ENCODE data around the gene TBL1Y. TPM values are rescaled to one million over a fixed set of nuclear protein-coding genes. Genes with fewer than 3 reads are reported as not detected.

The TBL1Y gene
- polyA plus RNA-seq, 3 donors, result not detected

DNA sequence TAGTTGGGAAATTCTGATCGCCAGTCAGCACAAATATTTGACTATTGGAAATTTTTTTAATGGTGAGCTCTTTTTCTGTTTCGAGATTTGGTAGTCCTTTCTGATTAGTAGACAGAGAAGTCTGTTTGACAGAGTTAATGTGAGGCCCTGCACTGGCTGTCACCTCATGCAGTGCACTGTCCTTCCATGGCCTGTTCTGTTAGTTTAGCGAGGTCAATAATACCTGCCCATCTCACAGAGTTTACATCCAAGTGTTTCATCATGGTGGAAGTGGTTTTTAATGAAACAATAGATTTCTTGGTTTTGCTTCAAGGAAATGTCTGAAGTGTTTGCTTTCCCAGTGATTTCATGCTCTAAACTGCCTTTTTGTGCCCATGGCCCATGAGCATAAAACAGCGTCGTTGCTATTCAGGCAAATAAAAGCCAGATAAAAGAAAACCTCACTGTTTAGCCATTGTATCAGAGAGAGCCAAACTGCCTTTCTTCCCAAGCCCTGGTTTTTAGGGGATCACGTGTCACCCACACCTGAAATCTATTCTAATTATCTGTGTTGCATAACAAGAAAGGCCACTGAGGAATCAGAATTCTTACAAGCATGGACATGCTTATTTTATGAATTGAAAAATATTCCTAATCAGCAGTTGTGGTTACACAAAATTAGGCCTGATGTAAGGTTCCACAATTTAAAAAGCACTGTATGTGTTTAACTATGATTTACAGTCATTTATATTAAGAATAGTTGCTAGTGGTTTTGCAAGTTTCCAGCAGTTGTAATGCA, 98.3 kb downstream of the TBL1Y start:
- Histone ChIP-seq H3K9me3 (replicated peaks in 1 of 2; ENCODE audit: control insufficient read depth in 1 of 2, insufficient read depth in 1 of 2, low read length in 2 of 2) (no peaks in the 10 kb centered on the region), H3K4me2 (replicated peaks; ENCODE audit: extremely low read depth, low read length, poor library complexity, severe bottlenecking) (no peak overlapping the region), H3K79me2 (ENCODE audit: insufficient read depth, low read length) (no peaks in the 10 kb centered on the region), H3K27ac (ENCODE audit: low read depth in 1 of 2, low read length in 2 of 2) (no peak overlapping the region), H4K20me1 (ENCODE audit: insufficient read depth, low read length) (no peaks in the 10 kb centered on the region), H3K36me3 (replicated peaks in 1 of 2; ENCODE audit: control insufficient read depth in 1 of 2, insufficient read depth in 2 of 2, low read length in 2 of 2) (no peaks in the 10 kb centered on the region), H3K4me3 (replicated peaks in 1 of 3; ENCODE audit: low read depth in 2 of 3, low read length in 3 of 3) (no peak overlapping the region), H3K9ac (ENCODE audit: insufficient read depth, low read length, poor library complexity, severe bottlenecking) (no peak overlapping the region), H3K4me1 (ENCODE audit: control insufficient read depth in 1 of 2, insufficient read depth in 2 of 2, low read length in 2 of 2) (no peaks in the 10 kb centered on the region), H2AFZ (ENCODE audit: insufficient read depth, low read depth, low read length, poor library complexity, severe bottlenecking) (no peak overlapping the region), H3K27me3 (ENCODE audit: control insufficient read depth in 2 of 2, insufficient read depth in 2 of 2, low read length in 2 of 2) (no peaks in the 10 kb centered on the region)
- no peak for DNase-seq
- H3K4me3 Mint-ChIP-seq, result no peak overlapping the region
- WGBS (ENCODE audit: insufficient coverage), result 100% methylated on average over 1 of the region's 6 CpGs
- H3K27ac Mint-ChIP-seq, result no peak overlapping the region
- H3K9me3 Mint-ChIP-seq, result no peaks in the 10 kb centered on the region
- intact Hi-C loops (cut with micrococcal nuclease), result no loop called here
- TF ChIP-seq, protein P1, sequence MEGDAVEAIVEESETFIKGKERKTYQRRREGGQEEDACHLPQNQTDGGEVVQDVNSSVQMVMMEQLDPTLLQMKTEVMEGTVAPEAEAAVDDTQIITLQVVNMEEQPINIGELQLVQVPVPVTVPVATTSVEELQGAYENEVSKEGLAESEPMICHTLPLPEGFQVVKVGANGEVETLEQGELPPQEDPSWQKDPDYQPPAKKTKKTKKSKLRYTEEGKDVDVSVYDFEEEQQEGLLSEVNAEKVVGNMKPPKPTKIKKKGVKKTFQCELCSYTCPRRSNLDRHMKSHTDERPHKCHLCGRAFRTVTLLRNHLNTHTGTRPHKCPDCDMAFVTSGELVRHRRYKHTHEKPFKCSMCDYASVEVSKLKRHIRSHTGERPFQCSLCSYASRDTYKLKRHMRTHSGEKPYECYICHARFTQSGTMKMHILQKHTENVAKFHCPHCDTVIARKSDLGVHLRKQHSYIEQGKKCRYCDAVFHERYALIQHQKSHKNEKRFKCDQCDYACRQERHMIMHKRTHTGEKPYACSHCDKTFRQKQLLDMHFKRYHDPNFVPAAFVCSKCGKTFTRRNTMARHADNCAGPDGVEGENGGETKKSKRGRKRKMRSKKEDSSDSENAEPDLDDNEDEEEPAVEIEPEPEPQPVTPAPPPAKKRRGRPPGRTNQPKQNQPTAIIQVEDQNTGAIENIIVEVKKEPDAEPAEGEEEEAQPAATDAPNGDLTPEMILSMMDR (IDR thresholded peaks at IDR 0.05), result no peak
- no peaks in the 10 kb centered on the region for H3K27me3 Mint-ChIP-seq (ENCODE audit: low read depth in 3 of 3)
- H3K4me1 Mint-ChIP-seq, result no peaks in the 10 kb centered on the region
- no peaks in the 10 kb centered on the region for H3K36me3 Mint-ChIP-seq

DNA sequence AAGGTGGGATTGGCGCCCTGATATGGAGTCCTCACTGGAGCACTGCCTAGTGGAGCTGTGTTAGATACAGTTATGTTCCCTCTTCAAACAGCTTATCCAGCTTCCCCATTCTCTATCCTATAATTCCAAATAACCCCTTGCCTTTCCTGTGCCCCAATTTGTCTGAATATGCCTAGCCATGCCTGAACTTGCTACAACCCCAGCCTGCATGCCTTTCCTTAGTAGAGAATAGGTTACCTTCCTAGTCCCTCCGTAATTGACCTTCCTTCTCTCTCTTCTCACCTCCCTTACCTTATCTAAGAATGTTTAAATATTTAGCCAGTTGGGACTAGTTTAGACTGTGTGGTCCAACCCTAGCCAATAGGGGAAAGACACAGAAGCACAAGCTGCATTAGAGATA, 102.6 kb downstream of the TBL1Y start:
- H3K9ac ChIP-seq (ENCODE audit: insufficient read depth, low read length, poor library complexity, severe bottlenecking), result no peak overlapping the region
- Mint-ChIP-seq H3K36me3 (no peaks in the 10 kb centered on the region), H3K27ac (no peak overlapping the region), H3K27me3 (ENCODE audit: low read depth in 3 of 3) (peaks cover 0 to 1% (median 0%) of the 10 kb centered on the region in 3 donors), H3K4me1 (no peaks in the 10 kb centered on the region), H3K4me3 (no peak overlapping the region), H3K9me3 (no peaks in the 10 kb centered on the region)
- H4K20me1 ChIP-seq (ENCODE audit: insufficient read depth, low read length), result no peaks in the 10 kb centered on the region
- H2AFZ ChIP-seq (ENCODE audit: insufficient read depth, low read depth, low read length, poor library complexity, severe bottlenecking), result no peak overlapping the region
- H3K27me3 ChIP-seq (ENCODE audit: control insufficient read depth in 2 of 2, insufficient read depth in 2 of 2, low read length in 2 of 2), result no peaks in the 10 kb centered on the region
- H3K36me3 ChIP-seq (replicated peaks in 1 of 2; ENCODE audit: control insufficient read depth in 1 of 2, insufficient read depth in 2 of 2, low read length in 2 of 2), result no peaks in the 10 kb centered on the region
- WGBS (ENCODE audit: insufficient coverage), result no CpG with 5 or more reads among the region's 2 CpGs
- H3K4me2 ChIP-seq (replicated peaks; ENCODE audit: extremely low read depth, low read length, poor library complexity, severe bottlenecking), result no peak overlapping the region
- no peak for DNase-seq
- intact Hi-C loops (cut with micrococcal nuclease), result no loop called here
- no peak overlapping the region for H3K27ac ChIP-seq (ENCODE audit: low read depth in 1 of 2, low read length in 2 of 2)
- no peak overlapping the region for H3K4me3 ChIP-seq (replicated peaks in 1 of 3; ENCODE audit: low read depth in 2 of 3, low read length in 3 of 3)
- no peaks in the 10 kb centered on the region for H3K79me2 ChIP-seq (ENCODE audit: insufficient read depth, low read length)
- H3K9me3 ChIP-seq (replicated peaks in 1 of 2; ENCODE audit: control insufficient read depth in 1 of 2, insufficient read depth in 1 of 2, low read length in 2 of 2), result no peaks in the 10 kb centered on the region
- TF ChIP-seq, protein P1 (IDR thresholded peaks at IDR 0.05), result no peak
- H3K4me1 ChIP-seq (ENCODE audit: control insufficient read depth in 1 of 2, insufficient read depth in 2 of 2, low read length in 2 of 2), result no peaks in the 10 kb centered on the region

Data from CD14-positive monocyte (primary cell).